HCT116 (cell line): ENCODE data around the gene SEC16B. TPM values are rescaled to one million over a fixed set of nuclear protein-coding genes. Genes with fewer than 3 reads are reported as not detected.

Experiments used
- ATAC-seq: fragments of 200-7000 bp; cut with Tn5 transposase; 2 replicates; pipeline ENCODE4 v1.9.1; 2020; ENCODE audit warnings: mild to moderate bottlenecking, moderate library complexity
- BruUV-seq: library from RNA; stranded (reverse); fragments of 400-500 nt; replicated peaks from 2 replicates; lab custom pipeline; 2021; lab: Mats Ljungman, UMichigan
- CTCF ChIA-PET: fragments of 300-600 bp; sonication (Branson Sonifier 250); formaldehyde crosslinking; loops from one replicate; lab custom pipeline; 2021; ENCODE audit warnings: antibody characterized with exemption; lab: Charles Lee
- POLR2A ChIA-PET: fragments of 300-600, 350-600 bp; sonication (Branson Sonifier 250); formaldehyde crosslinking; loops from one replicate; lab custom pipeline; 2021; ENCODE audit warnings: antibody characterized with exemption; lab: Charles Lee
- RAD21 ChIA-PET, 2 experiments: fragments of 300-600 bp; sonication (Branson Sonifier 250); formaldehyde crosslinking; loops; one replicate each; lab custom pipeline; 2023; ENCODE audit warnings: low total read pairs in 2 of 2; ENCODE audit not compliant: uncharacterized antibody in 2 of 2, unreplicated experiment in 2 of 2, low non-redundant PET in 1 of 2; lab: Charles Lee
- DNase-seq: peaks from one replicate; pipeline ENCODE4 v3.0.0-alpha.2; 2010; ENCODE audit warnings: low read depth, low spot score
- H2AFZ ChIP-seq: fragments of 200-600 bp; shearing (Covaris generic), sonication (generic); 2 replicates; pipeline ENCODE4 v1.6.1; 2017; ENCODE audit warnings: low read depth, mixed run types, mixed read lengths, antibody characterized with exemption, low read length; ENCODE audit not compliant: poor library complexity, severe bottlenecking
- H3K27ac ChIP-seq: 2 replicates; pipeline ENCODE4 v1.5.1; 2012; ENCODE audit warnings: low read depth, low read length
- H3K27me3 ChIP-seq: fragments of 200-600 bp; sonication (generic); 2 replicates; pipeline ENCODE4 v1.6.1; 2016; ENCODE audit warnings: mixed run types, low read length, mixed read lengths; ENCODE audit not compliant: insufficient read depth
- H3K36me3 ChIP-seq, 2 experiments: fragments of 200-500 bp in 1 of 2; fragments of 200-600 bp in 1 of 2; sonication (Bioruptor generic) in 1 of 2; sonication (generic) in 1 of 2; 2 replicates each; pipeline versions ENCODE4 v1.5.1 to v1.6.1; 2014 to 2016; ENCODE audit warnings: low read length in 2 of 2, inconsistent platforms in 1 of 2, mixed read lengths in 1 of 2, mixed run types in 1 of 2; ENCODE audit not compliant: insufficient read depth in 2 of 2, control insufficient read depth in 1 of 2
- H3K4me1 ChIP-seq, 2 experiments: fragments of 200-600 bp in 1 of 2; sonication (generic) in 1 of 2; 2 replicates each; pipeline versions ENCODE4 v1.5.1 to v1.6.1; 2012 to 2017; ENCODE audit warnings: low read length in 2 of 2, inconsistent platforms in 1 of 2, mild to moderate bottlenecking in 1 of 2, mixed read lengths in 1 of 2, mixed run types in 1 of 2, moderate library complexity in 1 of 2; ENCODE audit not compliant: insufficient read depth in 2 of 2, control insufficient read depth in 1 of 2
- H3K4me2 ChIP-seq: fragments of 200-600 bp; sonication (generic); 2 replicates; pipeline ENCODE4 v1.6.1; 2017; ENCODE audit warnings: mixed run types, low read length, mixed read lengths
- H3K4me3 ChIP-seq, 2 experiments: fragments of 200-600 bp in 1 of 2; sonication (generic) in 1 of 2; replicated peaks in 1 of 2; 2 replicates each; pipeline ENCODE4 v1.5.1; 2011 to 2016; ENCODE audit warnings: low read length in 2 of 2, control low read depth in 1 of 2, low read depth in 1 of 2, mild to moderate bottlenecking in 1 of 2, mixed read lengths in 1 of 2, mixed run types in 1 of 2
- H3K79me2 ChIP-seq: fragments of 200-600 bp; sonication (generic); 2 replicates; pipeline ENCODE4 v1.6.1; 2017; ENCODE audit warnings: mild to moderate bottlenecking, mixed run types, low read length, moderate library complexity, mixed read lengths; ENCODE audit not compliant: insufficient read depth
- H3K9ac ChIP-seq: fragments of 200-600 bp; sonication (generic); 2 replicates; pipeline ENCODE4 v1.6.1; 2016; ENCODE audit warnings: low read length, mixed read lengths
- H3K9me2 ChIP-seq: fragments of 200-600 bp; sonication (generic), shearing (Covaris generic); 2 replicates; pipeline ENCODE4 v1.6.1; 2017; ENCODE audit warnings: mixed run types, mild to moderate bottlenecking, moderate library complexity; ENCODE audit not compliant: insufficient read depth
- H3K9me3 ChIP-seq, 2 experiments: fragments of 200-500 bp in 1 of 2; fragments of 200-600 bp in 1 of 2; sonication (Bioruptor generic) in 1 of 2; sonication (generic) in 1 of 2; 2 replicates each; pipeline ENCODE4 v1.6.1; 2014 to 2017; ENCODE audit warnings: low read length in 2 of 2, mixed read lengths in 2 of 2, inconsistent platforms in 1 of 2, low read depth in 1 of 2, mild to moderate bottlenecking in 1 of 2, mixed run types in 1 of 2, moderate library complexity in 1 of 2; ENCODE audit not compliant: control insufficient read depth in 1 of 2, insufficient read depth in 1 of 2
- H4K20me1 ChIP-seq: fragments of 200-600 bp; sonication (generic), shearing (Covaris generic); 2 replicates; pipeline ENCODE4 v1.6.1; 2017; ENCODE audit warnings: mixed run types, mild to moderate bottlenecking, moderate library complexity; ENCODE audit not compliant: insufficient read depth
- ATF3 ChIP-seq: IDR thresholded peaks from 2 replicates; pipeline ENCODE4 v1.6.1; 2012
- CBX3 ChIP-seq: IDR thresholded peaks from 2 replicates; pipeline ENCODE4 v1.6.1; 2012; ENCODE audit warnings: low read depth
- CEBPB ChIP-seq: IDR thresholded peaks from 2 replicates; pipeline ENCODE4 v1.6.1; 2012; ENCODE audit warnings: low read depth
- CTCF ChIP-seq, 3 experiments: fragments of 200-600 bp in 1 of 3; sonication (generic) in 1 of 3; IDR thresholded peaks in 2 of 3; conservative IDR thresholded peaks in 1 of 3; 2 replicates each; pipeline ENCODE4 v1.5.1; 2012 to 2017; ENCODE audit warnings: low read depth in 2 of 3, low read length in 2 of 3, antibody characterized with exemption in 1 of 3, borderline replicate concordance in 1 of 3, control low read depth in 1 of 3, mild to moderate bottlenecking in 1 of 3, mixed read lengths in 1 of 3, mixed run types in 1 of 3, moderate library complexity in 1 of 3; ENCODE audit not compliant: insufficient read depth in 1 of 3
- EGR1 ChIP-seq: IDR thresholded peaks from 2 replicates; pipeline ENCODE4 v1.6.1; 2012; ENCODE audit warnings: low read depth
- ELF1 ChIP-seq: IDR thresholded peaks from 2 replicates; pipeline ENCODE4 v1.6.1; 2012; ENCODE audit warnings: low read depth, borderline replicate concordance
- EZH2 ChIP-seq: fragments of 200-600 bp; sonication (generic); IDR thresholded peaks from 2 replicates; pipeline ENCODE4 v1.6.1; 2017; ENCODE audit warnings: antibody characterized with exemption, mixed run types
- FOSL1 ChIP-seq: IDR thresholded peaks from 2 replicates; pipeline ENCODE4 v1.6.1; 2012; ENCODE audit warnings: low read depth
- JUND ChIP-seq: IDR thresholded peaks from 2 replicates; pipeline ENCODE4 v1.6.1; 2012
- MAX ChIP-seq: IDR thresholded peaks from 2 replicates; pipeline ENCODE4 v1.6.1; 2012
- POLR2A ChIP-seq: IDR thresholded peaks from 2 replicates; pipeline ENCODE4 v1.7.0; 2011; ENCODE audit warnings: borderline replicate concordance; ENCODE audit not compliant: insufficient read depth, insufficient read length; ENCODE audit errors: extremely low read depth
- SIN3A ChIP-seq: IDR thresholded peaks from 2 replicates; pipeline ENCODE4 v1.6.1; 2012; ENCODE audit warnings: low read depth
- SRF ChIP-seq: IDR thresholded peaks from 2 replicates; pipeline ENCODE4 v1.6.1; 2012; ENCODE audit warnings: low read depth
- TCF7L2 ChIP-seq: IDR thresholded peaks from 2 replicates; pipeline ENCODE4 v1.7.0; 2011; ENCODE audit warnings: borderline replicate concordance, inconsistent platforms; ENCODE audit not compliant: insufficient read depth, insufficient read length; ENCODE audit errors: extremely low read depth
- YY1 ChIP-seq: IDR thresholded peaks from 2 replicates; pipeline ENCODE4 v1.6.1; 2011; ENCODE audit warnings: low read length, low read depth, moderate library complexity, mild to moderate bottlenecking; ENCODE audit not compliant: insufficient replicate concordance; ENCODE audit errors: extremely low read depth
- ZFX ChIP-seq: fragments of 450-650 bp; IDR thresholded peaks from 2 replicates; pipeline ENCODE4 v1.6.1; 2017
- ZNF274 ChIP-seq: fragments of 200-500 bp; sonication (Bioruptor generic); IDR thresholded peaks from 2 replicates; pipeline ENCODE4 v1.6.1; 2014; ENCODE audit warnings: mild to moderate bottlenecking, low read depth, low read length, inconsistent platforms
- intact Hi-C: fragments of 100-400 bp; cut with micrococcal nuclease; formaldehyde crosslinking; loops from 2 replicates; pipeline ENCODE4 v1.10.0; 2022
- total RNA-seq: library from RNA; stranded (reverse); gene quantifications from one replicate; pipeline ENCODE4 v1.2.1, GENCODE V29; 2021; ENCODE audit not compliant: unreplicated experiment

SEC16B gene
- total RNA-seq, 1 experiment from 2014 or later, result 1.2 TPM

- Histone ChIP-seq H3K27ac (no peak overlapping the region), H3K9ac (no peak overlapping the region), H3K4me1 (peaks cover 0 to 6% of the 10 kb centered on the region in 2 experiments; a peak in 1 of 4 replicates), H3K4me2 (no peak overlapping the region), H3K27me3 (no peaks in the 10 kb centered on the region), H3K9me3 (no peaks in the 10 kb centered on the region), H3K79me2 (no peaks in the 10 kb centered on the region), H4K20me1 (no peaks in the 10 kb centered on the region), H3K9me2 (no peaks in the 10 kb centered on the region), H3K4me3 (no peak overlapping the region), H2AFZ (no peak overlapping the region), H3K36me3 (no peaks in the 10 kb centered on the region)
- POLR2A ChIA-PET, result no interaction called here
- ATAC-seq, result no peak
- intact Hi-C loops, result no loop called here
- CTCF ChIA-PET, result no interaction called here
- no peak for TF ChIP-seq ATF3
- no peak for TF ChIP-seq YY1
- TF ChIP-seq POLR2A, result no peak
- TF ChIP-seq JUND, result no peak
- TF ChIP-seq EGR1, result no peak
- no peak for TF ChIP-seq ELF1
- TF ChIP-seq CBX3, result no peak
- no peak for TF ChIP-seq ZFX
- RAD21 ChIA-PET, result no interaction called here
- DNase-seq, result no peak
- BruUV-seq, result no TSS peak
Measured at GRCh38 chr1:177932123-177932522, 37.7 kb downstream of the SEC16B start.

GRCh38 chr1:177928952-177929351, 40.9 kb downstream of the SEC16B start:
- intact Hi-C loops, result no loop called here
- Histone ChIP-seq H3K27me3 (no peaks in the 10 kb centered on the region), H3K4me2 (no peak overlapping the region), H3K79me2 (no peaks in the 10 kb centered on the region), H3K4me1 (peaks cover 0 to 9% of the 10 kb centered on the region in 2 experiments; a peak in 1 of 4 replicates), H3K4me3 (no peak overlapping the region), H3K9me3 (no peaks in the 10 kb centered on the region), H3K9me2 (no peaks in the 10 kb centered on the region), H4K20me1 (no peaks in the 10 kb centered on the region), H2AFZ (no peak overlapping the region), H3K9ac (no peak overlapping the region), H3K36me3 (no peaks in the 10 kb centered on the region), H3K27ac (no peak overlapping the region)
- ChIA-PET RAD21 (interaction anchor here in 1 of 2 experiments (0.6 kb wide), 1 partner anchor 382 kb away, joined by 3 read pairs; no protein-coding TSS in a partner anchor), POLR2A (no interaction called here), CTCF (no interaction called here)
- DNase-seq (no peak), ATAC-seq (no peak)
- BruUV-seq, result no TSS peak
- TF ChIP-seq TCF7L2, result no peak
- TF ChIP-seq FOSL1, result no peak
- no peak for TF ChIP-seq MAX
- no peak for TF ChIP-seq CEBPB
- TF ChIP-seq ZNF274, result no peak
- no peak for TF ChIP-seq EZH2
- TF ChIP-seq CBX3, result no peak
- TF ChIP-seq ATF3, result no peak
- no peak for TF ChIP-seq EGR1
- TF ChIP-seq SIN3A, result no peak
- TF ChIP-seq POLR2A, result no peak
- no peak for TF ChIP-seq JUND
- no peak for TF ChIP-seq ZFX
- no peak for TF ChIP-seq SRF
- TF ChIP-seq CTCF (IDR thresholded peaks at IDR 0.05 in 2 of 3, conservative IDR thresholded peaks at IDR 0.05 in 1 of 3; ENCODE audit: borderline replicate concordance in 1 of 3, insufficient read depth in 1 of 3, low read depth in 2 of 3, low read length in 2 of 3), result no peak
